NB4 (cell line): ENCODE results near the gene METTL26.

Source experiments
- CTCF ChIP-seq: IDR thresholded peaks from one replicate; pipeline ENCODE4 v1.5.1; 2012; ENCODE audit warnings: low read depth, low read length
- MAX ChIP-seq: IDR thresholded peaks from 2 replicates; pipeline ENCODE4 v1.6.1; 2011; ENCODE audit warnings: low read depth, low read length
- MYC ChIP-seq: IDR thresholded peaks from 2 replicates; pipeline ENCODE4 v1.6.1; 2011; ENCODE audit warnings: low read depth, low read length
- POLR2A ChIP-seq: IDR thresholded peaks from 2 replicates; pipeline ENCODE4 v1.6.1; 2011; ENCODE audit warnings: mild to moderate bottlenecking; ENCODE audit not compliant: insufficient read length; ENCODE audit errors: extremely low read depth

GRCh38 chr16:652454-653305 is 16.6 kb upstream of the METTL26 start:
- TF ChIP-seq CTCF = no peak
- no peak for TF ChIP-seq MYC
- no peak for TF ChIP-seq POLR2A
- TF ChIP-seq MAX = no peak
